ENCODE measurements around the gene IQCF2.
"Not testable (repeated sequence)": the region's sequence is repeated elsewhere in the genome, so short reads cannot be mapped to it uniquely, and the experiment has no call there.

GRCh38 chr3:51868896-51869295 is 7.5 kb downstream of the IQCF2 start:
- not testable (repeated sequence) for TF ChIP-seq E2F5 (CRISPR knock-in tag; IDR thresholded peaks at IDR 0.05); PCBP1 (IDR thresholded peaks at IDR 0.05; ENCODE audit: low read depth, low read length, poor library complexity, severe bottlenecking); CCAR2 (IDR thresholded peaks at IDR 0.05; ENCODE audit: low read depth, low read length); CSDE1 (IDR thresholded peaks at IDR 0.05)

Data from K562 (cell line).